GM04503 (cell line): ENCODE results near the gene PNMA8C.
"Not testable (repeated sequence)": the region's sequence is repeated elsewhere in the genome, so short reads cannot be mapped to it uniquely, and the experiment has no call there.

ENCODE experiments used
- DNase-seq: peaks from one replicate; pipeline ENCODE4 v3.0.0-alpha.2; 2012; ENCODE audit warnings: low read depth

PNMA8C gene

GRCh38 chr19:46411088-46411924 is 17.4 kb downstream of the PNMA8C start:
- DNase-seq, result no peak

- DNase-seq, result no peak
These were observed 18.3 kb downstream of the PNMA8C start for GRCh38 chr19:46410205-46411087.

DNA sequence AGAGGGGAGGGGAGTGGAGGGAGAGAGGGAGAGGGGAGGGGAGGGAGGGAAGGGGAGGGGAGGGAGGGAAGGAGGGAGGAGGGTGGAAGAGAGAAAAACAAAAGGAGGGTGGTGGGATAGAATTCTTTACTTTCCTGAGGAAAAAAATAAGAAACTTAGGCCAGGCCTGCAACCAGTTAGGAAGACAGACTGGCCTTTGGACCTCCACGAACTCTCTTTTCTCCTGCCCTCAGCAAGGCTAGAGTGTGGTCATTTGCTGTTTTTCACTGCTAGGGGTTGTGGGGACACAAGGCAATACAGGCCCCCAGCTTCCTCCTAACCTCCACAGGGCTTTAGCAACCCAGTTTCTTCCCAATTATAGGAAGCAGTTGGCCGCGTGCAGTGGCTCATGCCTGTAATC is 19.5 kb downstream of the PNMA8C start:
- no peak for DNase-seq

DNA sequence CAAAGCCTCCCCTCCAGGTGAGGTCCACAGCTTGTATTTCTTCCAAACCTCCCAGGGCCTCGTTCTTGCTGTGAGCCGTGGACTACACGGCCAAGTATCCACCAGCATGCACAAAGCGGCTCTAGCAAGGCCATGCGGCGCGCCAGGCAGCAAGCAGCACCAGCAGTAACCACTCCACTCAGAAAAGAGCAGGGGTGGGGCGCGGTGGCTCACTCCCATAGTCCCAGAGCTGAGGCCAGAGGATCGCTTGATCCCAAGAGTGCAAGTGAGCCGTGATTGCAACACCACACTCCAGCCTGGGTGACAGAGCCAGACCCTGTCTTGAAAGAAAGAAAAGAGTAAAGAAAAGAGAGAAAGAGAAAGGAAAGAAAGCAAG is 20.1 kb downstream of the PNMA8C start:
- no peak for DNase-seq

- no peak for DNase-seq
These were observed 20.7 kb downstream of the PNMA8C start for GRCh38 chr19:46407856-46408663.

- no peak for DNase-seq
These were observed 21.8 kb downstream of the PNMA8C start for GRCh38 chr19:46406976-46407375.

DNA sequence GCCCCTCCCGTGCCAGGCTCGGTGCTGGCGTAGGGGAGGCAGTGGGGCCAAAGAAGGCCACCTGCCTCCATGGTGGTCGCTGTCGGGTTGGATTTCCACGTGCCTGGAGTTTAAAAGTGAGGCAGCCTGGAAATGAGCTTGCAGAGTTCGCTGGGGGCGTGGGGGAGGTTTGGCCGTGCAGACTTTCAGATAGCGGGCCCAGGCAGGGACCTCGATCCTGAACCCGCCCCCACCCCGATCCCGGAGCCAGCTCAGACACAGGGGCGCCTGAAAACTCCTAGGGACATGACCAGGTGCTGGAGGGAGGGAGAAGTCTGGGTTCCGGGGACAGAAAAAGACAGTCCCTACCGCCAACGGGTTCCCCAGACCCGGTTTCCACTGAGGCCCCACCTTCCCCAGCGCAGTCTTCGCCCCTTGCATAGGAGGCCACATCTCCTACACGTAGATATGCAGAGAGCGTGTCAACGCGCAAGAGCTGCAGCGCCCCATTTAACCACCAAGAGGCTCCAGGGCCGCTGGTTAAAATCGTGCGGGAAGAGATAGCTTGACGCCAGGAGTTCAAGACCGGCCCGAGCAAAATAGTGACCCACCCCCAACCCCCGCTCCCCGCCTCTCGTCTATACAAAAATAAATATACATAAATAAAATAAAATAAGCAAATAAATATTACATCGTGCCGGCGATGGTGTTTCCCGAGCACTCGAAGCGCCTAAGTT is 23.8 kb downstream of the PNMA8C start:
- DNase-seq, result no peak

GRCh38 chr19:46404055-46404752 is 24.5 kb downstream of the PNMA8C start:
- DNase-seq, result no peak

- DNase-seq, result no peak
These were observed 26.0 kb downstream of the PNMA8C start for GRCh38 chr19:46402725-46403124.

- not testable (repeated sequence) for DNase-seq
These were observed 30.8 kb downstream of the PNMA8C start for GRCh38 chr19:46397801-46398479.

DNA sequence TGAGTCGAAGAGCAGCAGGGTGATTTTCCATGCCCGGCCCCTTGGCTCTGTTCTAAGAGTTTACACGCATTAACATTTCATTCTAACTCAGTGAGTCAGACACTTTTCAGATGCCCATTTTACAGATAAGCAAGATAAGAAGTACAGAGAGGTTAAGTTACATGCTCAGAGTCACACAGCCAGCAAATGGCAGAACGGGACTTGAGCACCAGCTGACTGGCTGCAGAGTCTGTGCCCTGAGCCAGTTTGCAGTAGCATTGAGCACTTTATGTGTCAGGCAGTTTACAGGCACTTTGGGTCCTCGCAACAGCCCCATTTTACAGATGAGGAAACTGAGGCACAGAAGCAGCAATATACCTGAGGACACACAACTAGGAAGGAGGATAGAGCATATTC is 34.3 kb downstream of the PNMA8C start:
- DNase-seq, result no peak

GRCh38 chr19:46393456-46394401 is 35.0 kb downstream of the PNMA8C start:
- DNase-seq, result no peak

DNA sequence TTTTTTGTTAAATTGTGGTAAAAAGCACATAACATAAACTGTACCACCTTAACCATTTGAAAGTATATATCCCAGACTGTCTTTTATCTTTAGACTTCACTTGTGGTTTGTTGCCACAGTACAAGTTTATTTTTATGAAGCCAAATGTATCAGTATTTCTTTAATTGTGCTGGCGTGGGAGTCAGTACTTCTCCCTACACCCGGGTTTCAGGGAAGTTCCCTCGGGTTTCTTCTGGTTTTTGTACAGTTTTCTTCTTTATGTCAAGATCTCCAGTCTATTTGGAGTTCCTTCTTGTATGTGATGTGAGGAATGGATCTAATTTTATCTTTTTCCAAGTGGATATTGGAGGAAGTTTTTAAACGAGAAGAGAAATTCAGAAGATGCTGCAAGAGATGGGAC is 35.9 kb downstream of the PNMA8C start:
- no peak for DNase-seq

DNA sequence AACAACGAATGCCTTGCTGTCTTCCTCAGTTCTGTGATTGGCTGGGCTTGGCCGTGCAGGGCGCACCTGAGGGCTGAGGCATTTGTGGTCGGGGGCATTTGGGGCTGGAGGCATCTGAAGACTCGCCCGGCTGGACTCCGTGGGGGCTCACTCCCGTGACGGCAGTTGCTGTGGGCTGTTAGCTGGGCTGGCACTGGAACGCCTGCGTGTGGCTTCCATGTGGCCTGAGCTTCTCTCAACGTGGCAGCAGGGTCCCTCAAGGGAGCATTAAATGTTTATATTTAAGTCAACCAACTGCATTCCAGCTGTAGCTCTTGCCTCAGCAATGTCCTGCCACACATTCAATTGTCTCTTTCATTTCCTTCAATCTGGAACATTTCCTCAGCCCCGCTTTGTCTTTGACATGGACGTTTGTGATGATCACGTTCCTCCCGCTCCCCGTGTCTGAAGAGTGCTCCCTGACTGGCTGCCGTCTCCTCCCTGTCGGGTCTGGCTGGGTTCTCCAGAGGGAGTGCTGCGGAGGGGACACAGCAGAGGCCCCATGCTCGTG is 36.4 kb downstream of the PNMA8C start:
- DNase-seq, result peak; percentile 49

- no peak for DNase-seq
These were observed 37.2 kb downstream of the PNMA8C start for GRCh38 chr19:46391296-46392251.

GRCh38 chr19:46390866-46391265 is 37.9 kb downstream of the PNMA8C start:
- DNase-seq, result no peak

- no peak for DNase-seq
These were observed 38.4 kb downstream of the PNMA8C start for GRCh38 chr19:46390121-46390858.
